Measurements from ENCODE around the gene MYH9.
"Not testable (repeated sequence)": the region's sequence is repeated elsewhere in the genome, so short reads cannot be mapped to it uniquely, and the experiment has no call there.

Gene MYH9

GRCh38 chr22:36306227-36306626 lies 81.5 kb downstream of the MYH9 start:
- DNase-seq: no peak

- no peak for DNase-seq
Observed at GRCh38 chr22:36305813-36306212, 82.0 kb downstream of the MYH9 start.

DNA sequence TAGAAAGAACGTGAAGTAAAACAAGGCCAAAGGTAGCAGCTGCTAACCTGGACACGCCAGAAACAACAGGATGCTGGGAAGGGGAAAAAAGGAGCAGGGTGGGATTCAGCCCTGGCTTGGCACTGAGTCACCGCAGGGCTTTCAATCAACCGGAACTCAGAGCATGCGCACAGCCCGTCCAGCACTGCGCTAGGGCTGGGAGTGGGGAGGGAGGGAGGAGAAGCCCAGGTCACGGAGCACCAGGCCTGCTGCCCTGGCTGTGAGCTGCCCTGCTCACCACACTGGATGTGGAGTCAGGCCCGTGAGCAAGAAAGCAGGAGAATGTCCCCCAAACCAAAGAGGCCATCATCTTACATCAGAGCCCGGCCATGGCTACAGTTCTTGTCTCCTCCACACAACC lies 83.3 kb downstream of the MYH9 start:
- no peak for DNase-seq

GRCh38 chr22:36303874-36304273 lies 83.9 kb downstream of the MYH9 start:
- no peak for DNase-seq

DNA sequence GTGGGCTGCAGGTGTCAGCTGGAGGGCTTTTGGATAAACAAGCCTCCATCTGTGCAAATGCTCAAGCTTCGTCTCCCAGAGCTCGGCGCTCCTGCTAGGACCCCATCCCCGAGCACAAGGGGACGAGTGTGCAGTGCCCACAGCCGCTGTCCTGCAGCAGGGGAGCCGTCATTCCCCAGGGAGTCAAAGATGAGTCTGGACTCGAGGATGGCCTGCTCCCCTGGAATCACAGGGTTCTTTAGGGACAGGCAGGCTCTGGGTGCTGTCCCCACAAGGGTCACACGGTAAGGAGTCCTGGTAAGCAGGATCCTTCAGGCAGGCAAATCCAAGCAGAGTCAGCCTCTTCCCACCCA lies 84.7 kb downstream of the MYH9 start:
- no peak for DNase-seq

GRCh38 chr22:36302439-36303114 lies 85.2 kb downstream of the MYH9 start:
- DNase-seq: no peak

GRCh38 chr22:36301851-36302250 lies 85.9 kb downstream of the MYH9 start:
- DNase-seq: no peak

GRCh38 chr22:36301384-36301828 lies 86.4 kb downstream of the MYH9 start:
- peak; percentile 80 for DNase-seq

GRCh38 chr22:36300396-36301212 lies 87.2 kb downstream of the MYH9 start:
- DNase-seq: no peak

DNA sequence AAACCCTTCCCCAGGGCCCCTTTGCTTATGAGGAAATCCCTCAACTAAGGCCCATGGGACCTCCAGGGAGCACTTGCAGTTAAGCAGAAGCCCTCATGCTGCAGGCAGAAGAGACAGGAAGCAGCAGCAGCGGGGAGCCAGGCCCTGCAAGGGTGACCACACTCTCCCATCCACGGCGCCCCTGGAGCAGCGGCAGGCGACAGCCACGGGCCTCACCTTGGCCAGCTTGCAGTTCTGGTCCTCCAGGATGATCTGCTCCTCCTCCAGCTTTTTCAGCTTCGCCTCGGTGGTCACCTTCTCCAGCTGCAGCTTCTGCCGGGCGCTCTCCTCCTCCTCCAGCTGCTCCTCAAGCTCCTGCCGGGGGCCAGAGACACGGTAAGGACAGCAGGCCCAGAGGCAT lies 87.9 kb downstream of the MYH9 start:
- DNase-seq: no peak

DNA sequence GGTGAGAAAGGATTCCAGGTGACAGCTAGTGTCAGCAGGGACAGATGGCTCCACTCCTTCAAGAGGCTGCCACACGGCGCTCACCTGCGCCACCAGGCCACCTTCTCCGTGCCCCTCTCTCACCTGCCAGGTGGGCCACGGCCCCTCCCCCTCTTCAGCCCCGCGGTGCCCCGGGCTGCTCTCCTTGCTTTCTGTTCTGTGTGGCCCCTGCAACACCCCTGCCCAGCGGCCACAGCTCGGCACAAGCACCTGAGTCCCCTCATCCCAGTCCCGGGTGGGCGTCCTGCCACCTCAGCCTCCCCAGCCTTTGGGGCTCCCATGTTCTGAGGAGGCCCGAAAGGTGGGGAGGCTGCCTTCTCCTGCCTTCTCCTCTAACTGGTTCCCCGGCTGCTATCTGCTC lies 88.5 kb downstream of the MYH9 start:
- DNase-seq: no peak

DNA sequence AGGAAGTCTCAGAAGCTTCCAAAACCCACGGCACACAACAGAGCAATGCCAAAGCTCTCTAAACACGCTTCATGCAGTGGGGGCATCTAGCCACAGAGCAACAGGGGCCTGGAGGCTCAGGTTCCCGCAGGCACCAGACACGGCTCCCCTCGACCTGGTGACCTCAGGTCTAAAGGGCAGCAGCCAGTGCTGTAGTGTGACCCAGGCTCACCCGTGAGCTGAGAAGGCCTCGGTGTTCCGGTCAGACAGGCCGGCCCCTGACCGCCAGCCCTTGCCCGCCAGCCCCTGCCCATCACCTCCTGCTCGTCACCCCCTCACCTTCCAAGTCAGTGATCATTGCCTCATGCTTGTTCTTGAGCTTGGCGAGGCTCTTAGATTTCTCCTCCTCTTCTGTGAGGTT lies 89.2 kb downstream of the MYH9 start:
- no peak for DNase-seq

- DNase-seq: no peak
Observed at GRCh38 chr22:36298118-36298517, 89.6 kb downstream of the MYH9 start.

DNA sequence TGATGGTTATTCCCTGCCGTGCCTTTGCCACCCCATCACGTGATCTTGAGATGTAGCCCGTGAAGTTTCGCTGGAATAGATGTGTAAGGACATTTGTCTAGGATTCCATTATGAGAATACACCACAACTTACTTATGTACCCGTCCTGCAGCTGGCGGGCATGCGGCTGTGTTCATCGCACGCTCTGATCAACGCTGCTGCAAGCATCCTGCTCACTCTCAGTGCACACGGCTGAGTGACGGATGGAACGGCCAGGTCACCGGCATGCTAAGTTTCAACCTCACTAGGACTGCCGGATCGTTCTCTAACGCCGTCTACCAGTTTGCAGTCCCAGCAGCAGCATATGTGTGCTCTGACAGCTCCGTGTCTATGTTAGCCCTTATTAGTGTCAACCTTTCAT lies 90.2 kb downstream of the MYH9 start:
- DNase-seq: no peak

- no peak for DNase-seq
Observed at GRCh38 chr22:36296690-36297089, 91.1 kb downstream of the MYH9 start.

DNA sequence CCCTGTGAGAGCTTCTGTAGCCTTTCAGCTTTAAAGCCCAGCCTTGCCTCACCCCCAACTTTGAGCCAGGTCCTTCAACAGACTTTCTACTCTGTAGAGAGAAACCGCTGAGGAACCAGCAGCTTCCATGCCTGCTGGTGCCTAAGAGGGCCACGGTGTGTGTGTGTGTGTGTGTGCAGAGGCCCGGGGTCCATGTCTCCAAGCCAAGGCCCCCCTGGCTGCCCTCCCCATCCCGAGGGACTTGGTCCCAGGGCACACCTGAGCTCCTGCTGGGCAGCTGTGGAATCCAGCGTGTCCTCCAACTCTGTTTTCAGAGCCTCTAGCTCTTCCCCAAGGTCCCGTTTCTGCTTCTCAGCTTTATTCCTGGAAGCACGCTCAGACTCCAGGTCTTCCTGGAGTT lies 92.5 kb downstream of the MYH9 start:
- DNase-seq: no peak

GRCh38 chr22:36294801-36295200 lies 93.0 kb downstream of the MYH9 start:
- DNase-seq: no peak

DNA sequence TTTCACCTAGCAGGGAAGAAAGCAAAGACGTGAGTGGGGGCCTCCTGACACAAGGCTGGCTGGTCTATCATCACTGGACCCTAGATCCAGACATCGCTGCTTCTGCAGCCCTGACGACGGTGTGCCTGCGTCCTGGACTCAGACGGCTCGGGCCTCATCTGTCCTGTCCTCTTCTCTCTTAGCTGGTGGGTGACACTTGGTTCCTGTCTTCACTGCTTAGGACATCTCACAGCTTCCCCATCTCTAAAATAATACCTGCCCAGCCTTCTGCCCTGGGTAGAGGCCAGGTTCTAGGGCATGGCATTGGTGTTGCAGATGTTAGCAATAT lies 93.5 kb downstream of the MYH9 start:
- no peak for DNase-seq

- DNase-seq: no peak
Observed at GRCh38 chr22:36293606-36294292, 94.0 kb downstream of the MYH9 start.

DNA sequence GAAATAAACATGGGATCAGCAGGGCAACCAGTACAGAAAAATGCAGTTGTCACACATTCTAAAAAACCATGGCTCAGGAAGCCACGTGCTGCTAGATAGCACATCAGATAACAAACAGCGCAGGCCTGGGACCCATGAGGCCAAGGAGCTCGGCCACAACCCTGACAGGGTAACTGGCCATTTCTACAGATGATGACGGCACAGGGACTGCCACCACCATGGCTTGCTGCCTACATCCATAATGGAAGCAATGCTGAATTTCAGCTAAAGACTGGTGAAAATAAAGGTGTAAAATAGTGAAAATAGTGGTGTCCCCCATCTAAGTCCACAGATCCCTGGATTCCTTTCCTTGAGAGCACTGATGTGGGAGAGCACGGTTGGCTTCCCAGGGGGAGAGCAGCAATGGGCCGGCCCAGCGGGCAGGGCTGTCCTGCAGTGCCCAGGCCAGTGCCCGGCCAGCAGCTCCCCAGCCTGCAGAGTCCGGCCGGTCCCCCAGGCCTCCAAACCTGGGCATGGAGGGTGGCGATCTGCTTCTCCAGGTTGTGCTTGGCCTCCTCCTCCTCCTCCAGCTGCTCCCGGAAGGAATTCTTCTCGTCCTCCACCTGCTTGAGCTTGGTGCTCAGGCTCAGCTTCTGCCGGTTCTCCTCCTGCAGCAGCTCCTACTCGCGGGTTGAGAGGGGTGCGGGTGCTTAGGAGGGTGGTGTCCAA lies 94.8 kb downstream of the MYH9 start:
- DNase-seq: no peak

- DNase-seq: no peak
Observed at GRCh38 chr22:36291831-36292740, 95.7 kb downstream of the MYH9 start.

- DNase-seq: not testable (repeated sequence)
Observed at GRCh38 chr22:36290391-36291075, 97.2 kb downstream of the MYH9 start.
